Measurements from ENCODE around the gene C16orf89. TPM values are rescaled to one million over a fixed set of nuclear protein-coding genes. Genes with fewer than 3 reads are reported as not detected.

C16orf89 gene
- total RNA-seq, 1 experiment from 2014 or later = not detected

DNA sequence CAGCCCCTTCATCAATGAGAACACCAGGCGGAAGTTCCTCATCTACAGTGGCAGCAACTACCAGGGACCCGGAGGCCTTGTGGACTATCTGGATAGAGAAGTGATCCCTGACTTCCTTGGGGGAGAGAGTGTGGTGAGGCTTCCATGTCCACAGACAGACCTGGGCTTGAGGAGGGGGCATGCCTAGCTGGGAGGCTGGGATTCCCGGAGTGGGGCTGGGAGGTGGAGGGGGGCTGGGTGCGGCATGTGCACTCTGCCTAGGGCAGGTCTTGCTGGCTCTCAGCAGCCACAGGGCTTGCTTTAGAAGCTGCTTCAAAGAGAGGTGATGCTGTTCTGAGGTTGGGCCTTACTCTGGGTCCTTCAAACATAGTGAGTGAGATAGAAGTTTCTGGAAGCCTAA is 59.8 kb downstream of the C16orf89 start:
- H3K4me2 ChIP-seq = no peak overlapping the region
- H3K79me2 ChIP-seq (ENCODE audit: low read depth) = no peaks in the 10 kb centered on the region
- no peaks in the 10 kb centered on the region for H3K36me3 ChIP-seq (ENCODE audit: low read depth)
- H4K20me1 ChIP-seq (ENCODE audit: insufficient read depth) = no peaks in the 10 kb centered on the region
- no peak for TF ChIP-seq EZH2 (IDR thresholded peaks at IDR 0.05; ENCODE audit: low read depth)
- TF ChIP-seq, protein P1, sequence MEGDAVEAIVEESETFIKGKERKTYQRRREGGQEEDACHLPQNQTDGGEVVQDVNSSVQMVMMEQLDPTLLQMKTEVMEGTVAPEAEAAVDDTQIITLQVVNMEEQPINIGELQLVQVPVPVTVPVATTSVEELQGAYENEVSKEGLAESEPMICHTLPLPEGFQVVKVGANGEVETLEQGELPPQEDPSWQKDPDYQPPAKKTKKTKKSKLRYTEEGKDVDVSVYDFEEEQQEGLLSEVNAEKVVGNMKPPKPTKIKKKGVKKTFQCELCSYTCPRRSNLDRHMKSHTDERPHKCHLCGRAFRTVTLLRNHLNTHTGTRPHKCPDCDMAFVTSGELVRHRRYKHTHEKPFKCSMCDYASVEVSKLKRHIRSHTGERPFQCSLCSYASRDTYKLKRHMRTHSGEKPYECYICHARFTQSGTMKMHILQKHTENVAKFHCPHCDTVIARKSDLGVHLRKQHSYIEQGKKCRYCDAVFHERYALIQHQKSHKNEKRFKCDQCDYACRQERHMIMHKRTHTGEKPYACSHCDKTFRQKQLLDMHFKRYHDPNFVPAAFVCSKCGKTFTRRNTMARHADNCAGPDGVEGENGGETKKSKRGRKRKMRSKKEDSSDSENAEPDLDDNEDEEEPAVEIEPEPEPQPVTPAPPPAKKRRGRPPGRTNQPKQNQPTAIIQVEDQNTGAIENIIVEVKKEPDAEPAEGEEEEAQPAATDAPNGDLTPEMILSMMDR (conservative IDR thresholded peaks at IDR 0.05) = no peak
- no peak overlapping the region for H3K4me3 ChIP-seq
- H3K9me2 ChIP-seq (ENCODE audit: insufficient read depth) = no peaks in the 10 kb centered on the region
- no peak for DNase-seq
- H3K27ac ChIP-seq = no peak overlapping the region
- no TSS peak for BruUV-seq (replicated peaks)
- peaks cover 76% of the 10 kb centered on the region for H3K27me3 ChIP-seq (ENCODE audit: insufficient read depth, low read depth)
- H3K9me3 ChIP-seq (ENCODE audit: insufficient read depth, low read depth) = no peaks in the 10 kb centered on the region
- ChIA-PET CTCF (interaction anchor here (0.5 kb wide), 1 partner anchor 11 kb away, joined by 6 read pairs; no protein-coding TSS in a partner anchor), POLR2A (ENCODE audit: unreplicated experiment) (no interaction called here)
- no peaks in the 10 kb centered on the region for H3F3A ChIP-seq (ENCODE audit: insufficient read depth, low read depth)
- intact Hi-C loops (cut with micrococcal nuclease; ENCODE audit: unreplicated experiment) = no loop called here
- no peak overlapping the region for H2AFZ ChIP-seq
- no peaks in the 10 kb centered on the region for H3K4me1 ChIP-seq (replicated peaks; ENCODE audit: insufficient read depth)

DNA sequence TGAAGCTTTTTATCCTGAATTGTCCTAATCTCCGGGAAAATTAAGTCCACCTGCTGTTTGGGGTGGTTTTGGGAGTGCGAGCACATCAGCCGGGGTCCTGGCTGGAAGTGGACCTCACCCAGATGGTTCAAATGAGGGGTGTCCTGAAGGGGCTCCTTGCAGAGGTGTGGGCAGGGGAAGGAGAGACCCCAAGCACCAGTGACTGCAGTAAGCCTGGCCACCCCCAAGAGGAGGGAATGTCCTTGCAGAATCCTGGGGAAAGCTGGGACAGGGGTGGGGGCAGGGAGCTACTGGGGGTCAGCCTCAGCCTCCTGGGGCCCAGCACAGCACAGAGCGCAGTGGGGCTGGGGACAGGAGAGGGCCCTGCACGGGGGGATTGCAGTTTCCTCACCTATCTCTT is 61.4 kb downstream of the C16orf89 start:
- BruUV-seq (replicated peaks) = no TSS peak
- no peak for TF ChIP-seq EZH2 (IDR thresholded peaks at IDR 0.05; ENCODE audit: low read depth)
- TF ChIP-seq, protein P1 (conservative IDR thresholded peaks at IDR 0.05) = no peak

DNA sequence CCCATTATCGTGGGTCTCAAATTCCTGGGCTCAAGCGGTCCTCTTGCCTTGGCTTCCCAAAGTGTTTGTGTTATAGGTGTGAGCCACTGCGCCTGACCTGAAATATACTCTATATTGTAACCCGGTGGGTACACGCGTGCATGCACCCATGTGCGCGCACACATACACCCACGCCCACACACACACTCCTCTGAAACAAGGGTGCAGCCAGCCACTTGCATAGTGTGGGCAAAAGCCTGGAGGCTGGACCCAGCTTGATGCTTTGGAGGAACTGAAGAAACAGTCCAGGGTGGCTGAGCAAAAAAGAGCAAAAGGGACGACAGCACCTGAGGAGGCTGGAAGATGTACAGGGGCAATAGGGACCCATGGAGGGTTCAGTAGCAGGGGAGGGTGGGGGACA is 61.9 kb downstream of the C16orf89 start:
- Histone ChIP-seq H3K4me1 (replicated peaks; ENCODE audit: insufficient read depth) (no peaks in the 10 kb centered on the region), H3K4me3 (no peak overlapping the region), H3K4me2 (no peak overlapping the region), H3K9me2 (ENCODE audit: insufficient read depth) (no peaks in the 10 kb centered on the region), H3K27me3 (ENCODE audit: insufficient read depth, low read depth) (peaks cover 77% of the 10 kb centered on the region), H3F3A (ENCODE audit: insufficient read depth, low read depth) (no peaks in the 10 kb centered on the region), H2AFZ (no peak overlapping the region), H3K27ac (no peak overlapping the region), H3K79me2 (ENCODE audit: low read depth) (no peaks in the 10 kb centered on the region), H4K20me1 (ENCODE audit: insufficient read depth) (no peaks in the 10 kb centered on the region), H3K9me3 (ENCODE audit: insufficient read depth, low read depth) (no peaks in the 10 kb centered on the region), H3K36me3 (ENCODE audit: low read depth) (no peaks in the 10 kb centered on the region)
- ChIA-PET CTCF (no interaction called here), POLR2A (ENCODE audit: unreplicated experiment) (no interaction called here)
- TF ChIP-seq EZH2 (IDR thresholded peaks at IDR 0.05; ENCODE audit: low read depth) = no peak
- TF ChIP-seq, protein P1 (conservative IDR thresholded peaks at IDR 0.05) = no peak
- BruUV-seq (replicated peaks) = no TSS peak
- intact Hi-C loops (cut with micrococcal nuclease; ENCODE audit: unreplicated experiment) = no loop called here
- DNase-seq = no peak

More for the DNA sequence above, 61.4 kb downstream of the C16orf89 start:
- Histone ChIP-seq H3K27ac (no peak overlapping the region), H3K79me2 (ENCODE audit: low read depth) (no peaks in the 10 kb centered on the region), H3K9me3 (ENCODE audit: insufficient read depth, low read depth) (no peaks in the 10 kb centered on the region), H3K4me2 (no peak overlapping the region), H3K9me2 (ENCODE audit: insufficient read depth) (no peaks in the 10 kb centered on the region), H4K20me1 (ENCODE audit: insufficient read depth) (no peaks in the 10 kb centered on the region), H3K4me3 (no peak overlapping the region), H3K27me3 (ENCODE audit: insufficient read depth, low read depth) (peaks cover 77% of the 10 kb centered on the region), H3F3A (ENCODE audit: insufficient read depth, low read depth) (no peaks in the 10 kb centered on the region), H2AFZ (no peak overlapping the region), H3K4me1 (replicated peaks; ENCODE audit: insufficient read depth) (no peaks in the 10 kb centered on the region), H3K36me3 (ENCODE audit: low read depth) (no peaks in the 10 kb centered on the region)
- intact Hi-C loops (cut with micrococcal nuclease; ENCODE audit: unreplicated experiment) = no loop called here
- DNase-seq = no peak
- POLR2A ChIA-PET (ENCODE audit: unreplicated experiment) = no interaction called here
- CTCF ChIA-PET = no interaction called here

All from PC-9 (cell line).